Subcutaneous abdominal adipose tissue (tissue), 5 donors: ENCODE measurements around the gene CCDC24.

Source experiments
- H3K27ac ChIP-seq: one replicate; pipeline ENCODE4 v1.7.0; 2013; ENCODE audit warnings: low read depth, mild to moderate bottlenecking, inconsistent platforms, low read length, moderate library complexity
- H3K27me3 ChIP-seq, 5 donors: one replicate each; pipeline ENCODE4 v1.7.0; 2013; ENCODE audit warnings: low read length in 5 of 5, inconsistent platforms in 1 of 5; ENCODE audit not compliant: control insufficient read depth in 5 of 5, insufficient read depth in 4 of 5
- H3K36me3 ChIP-seq, 5 donors: one replicate each; pipeline ENCODE4 v1.7.0; 2013; ENCODE audit warnings: low read length in 5 of 5; ENCODE audit not compliant: control insufficient read depth in 5 of 5, insufficient read depth in 5 of 5
- H3K4me1 ChIP-seq, 5 donors: one replicate each; pipeline ENCODE4 v1.7.0; 2013; ENCODE audit warnings: low read length in 5 of 5, mild to moderate bottlenecking in 3 of 5, moderate library complexity in 1 of 5; ENCODE audit not compliant: control insufficient read depth in 5 of 5, insufficient read depth in 5 of 5
- H3K4me3 ChIP-seq, 5 donors: one replicate each; pipeline ENCODE4 v1.7.0; 2013; ENCODE audit warnings: low read length in 5 of 5, low read depth in 1 of 5
- H3K9ac ChIP-seq, 5 donors: one replicate each; pipeline ENCODE4 v1.7.0; 2013; ENCODE audit warnings: low read length in 5 of 5, mild to moderate bottlenecking in 4 of 5, moderate library complexity in 3 of 5
- H3K9me3 ChIP-seq, 5 donors: one replicate each; pipeline ENCODE4 v1.7.0; 2013; ENCODE audit warnings: low read length in 5 of 5; ENCODE audit not compliant: control insufficient read depth in 5 of 5
- donor health status: healthy.
- donor health status: healthy.
- donor health status: healthy.
- donor health status: healthy.
- donor health status: healthy.

Gene CCDC24

GRCh38 chr1:43951021-43951985 is 40.1 kb upstream of the CCDC24 start:
- H3K36me3 ChIP-seq: peaks cover 7 to 23% (median 14%) of the 10 kb centered on the region in 5 donors
- peaks cover 4 to 23% (median 22%) of the 10 kb centered on the region in 5 donors for H3K4me1 ChIP-seq
- no peak overlapping the region for H3K4me3 ChIP-seq
- H3K9ac ChIP-seq: no peak overlapping the region
- no peak overlapping the region for H3K27ac ChIP-seq
- no peaks in the 10 kb centered on the region for H3K9me3 ChIP-seq
- H3K27me3 ChIP-seq: no peaks in the 10 kb centered on the region

- no peak overlapping the region for H3K27ac ChIP-seq
- H3K27me3 ChIP-seq: no peaks in the 10 kb centered on the region
Measured at GRCh38 chr1:43952731-43953346, 38.6 kb upstream of the CCDC24 start.

GRCh38 chr1:43953361-43953760 is 38.0 kb upstream of the CCDC24 start:
- H3K36me3 ChIP-seq: peaks cover 7 to 43% (median 35%) of the 10 kb centered on the region in 5 donors
- H3K9ac ChIP-seq: peak overlapping the region in 1 of 5 donors; percentile 16
- no peak overlapping the region for H3K27ac ChIP-seq
- no peak overlapping the region for H3K4me3 ChIP-seq
- H3K27me3 ChIP-seq: no peaks in the 10 kb centered on the region
- H3K9me3 ChIP-seq: no peaks in the 10 kb centered on the region
- peaks cover 0 to 6% (median 6%) of the 10 kb centered on the region in 5 donors for H3K4me1 ChIP-seq

More at GRCh38 chr1:43952731-43953346, 38.6 kb upstream of the CCDC24 start:
- Histone ChIP-seq H3K36me3 (peaks cover 7 to 38% (median 30%) of the 10 kb centered on the region in 5 donors), H3K9ac (peak overlapping the region in 1 of 5 donors; percentile 16), H3K9me3 (no peaks in the 10 kb centered on the region), H3K4me3 (no peak overlapping the region), H3K4me1 (peaks cover under 1 to 11% (median 11%) of the 10 kb centered on the region in 5 donors)

DNA sequence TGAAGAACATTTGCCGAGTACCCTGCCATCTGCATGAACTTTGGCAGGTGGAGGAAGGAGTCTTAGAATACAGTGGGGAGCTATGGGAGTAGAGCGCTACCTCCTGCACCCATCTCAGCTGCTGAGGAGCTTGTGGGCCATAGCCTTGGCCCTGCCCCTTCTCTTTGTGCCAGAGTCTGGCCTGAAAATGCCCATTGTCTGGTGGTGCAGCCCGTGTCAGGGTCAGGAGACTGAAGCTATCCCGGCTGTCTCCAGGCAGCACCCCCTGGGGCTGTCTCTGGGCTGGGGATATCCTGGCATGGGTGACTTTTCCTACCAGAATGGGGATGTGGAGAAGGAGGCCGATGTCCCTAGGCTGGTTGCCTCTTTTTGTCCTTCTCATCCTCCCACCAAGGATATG is 37.4 kb upstream of the CCDC24 start:
- Histone ChIP-seq H3K9ac (no peak overlapping the region), H3K4me3 (no peak overlapping the region), H3K9me3 (no peaks in the 10 kb centered on the region), H3K27ac (no peak overlapping the region), H3K4me1 (peaks cover 0 to 2% (median 0%) of the 10 kb centered on the region in 5 donors), H3K27me3 (no peaks in the 10 kb centered on the region), H3K36me3 (peaks cover 7 to 50% (median 42%) of the 10 kb centered on the region in 5 donors)

GRCh38 chr1:43956234-43956633 is 35.2 kb upstream of the CCDC24 start:
- Histone ChIP-seq H3K27ac (no peak overlapping the region), H3K4me3 (no peak overlapping the region), H3K9ac (no peak overlapping the region), H3K4me1 (no peaks in the 10 kb centered on the region), H3K9me3 (no peaks in the 10 kb centered on the region), H3K36me3 (peaks cover 0 to 55% (median 51%) of the 10 kb centered on the region in 5 donors), H3K27me3 (no peaks in the 10 kb centered on the region)

- no peak overlapping the region for H3K4me3 ChIP-seq
- H3K36me3 ChIP-seq: peaks cover 0 to 68% (median 63%) of the 10 kb centered on the region in 5 donors
- H3K27ac ChIP-seq: no peak overlapping the region
- H3K4me1 ChIP-seq: no peaks in the 10 kb centered on the region
- H3K9ac ChIP-seq: no peak overlapping the region
- H3K27me3 ChIP-seq: no peaks in the 10 kb centered on the region
- no peaks in the 10 kb centered on the region for H3K9me3 ChIP-seq
Measured at GRCh38 chr1:43957407-43958040, 33.9 kb upstream of the CCDC24 start.

- Histone ChIP-seq H3K4me1 (no peaks in the 10 kb centered on the region), H3K4me3 (no peak overlapping the region), H3K9me3 (no peaks in the 10 kb centered on the region), H3K27me3 (no peaks in the 10 kb centered on the region), H3K27ac (no peak overlapping the region), H3K9ac (no peak overlapping the region), H3K36me3 (peaks cover 0 to 77% (median 74%) of the 10 kb centered on the region in 5 donors)
Measured at GRCh38 chr1:43958351-43959255, 32.8 kb upstream of the CCDC24 start.

GRCh38 chr1:43960798-43961197 is 30.6 kb upstream of the CCDC24 start:
- no peaks in the 10 kb centered on the region for H3K9me3 ChIP-seq
- H3K27ac ChIP-seq: no peak overlapping the region
- H3K4me1 ChIP-seq: no peaks in the 10 kb centered on the region
- no peak overlapping the region for H3K4me3 ChIP-seq
- H3K9ac ChIP-seq: no peak overlapping the region
- no peaks in the 10 kb centered on the region for H3K27me3 ChIP-seq
- H3K36me3 ChIP-seq: peaks cover 0 to 92% (median 80%) of the 10 kb centered on the region in 5 donors

GRCh38 chr1:43961692-43962091 is 29.7 kb upstream of the CCDC24 start:
- H3K27ac ChIP-seq: no peak overlapping the region
- no peak overlapping the region for H3K9ac ChIP-seq
- H3K9me3 ChIP-seq: no peaks in the 10 kb centered on the region
- no peaks in the 10 kb centered on the region for H3K27me3 ChIP-seq
- H3K4me3 ChIP-seq: no peak overlapping the region
- H3K36me3 ChIP-seq: peaks cover 0 to 94% (median 82%) of the 10 kb centered on the region in 5 donors
- H3K4me1 ChIP-seq: no peaks in the 10 kb centered on the region
